ENCODE data around the gene GAS2L3.
"Not testable (repeated sequence)": the region's sequence is repeated elsewhere in the genome, so short reads cannot be mapped to it uniquely, and the experiment has no call there.

GAS2L3 gene

GRCh38 chr12:100554608-100555077, 18.8 kb upstream of the GAS2L3 start:
- Histone ChIP-seq H3K4me3 (ENCODE audit: low read depth, low read length) (no peak overlapping the region), H3K27me3 (ENCODE audit: control insufficient read depth, insufficient read depth, low read length) (no peaks in the 10 kb centered on the region), H3K4me1 (ENCODE audit: control insufficient read depth, insufficient read depth, low read length) (no peaks in the 10 kb centered on the region), H3K36me3 (ENCODE audit: control insufficient read depth, insufficient read depth, low read length) (no peaks in the 10 kb centered on the region), H3K9me3 (ENCODE audit: control insufficient read depth, insufficient read depth, low read length) (no peaks in the 10 kb centered on the region), H3K27ac (ENCODE audit: low read depth, low read length) (no peak overlapping the region), H3K9ac (ENCODE audit: low read depth, low read length) (no peak overlapping the region)

GRCh38 chr12:100555722-100556121, 17.8 kb upstream of the GAS2L3 start:
- Histone ChIP-seq H3K4me1 (ENCODE audit: control insufficient read depth, insufficient read depth, low read length) (no peaks in the 10 kb centered on the region), H3K27ac (ENCODE audit: low read depth, low read length) (no peak overlapping the region), H3K9ac (ENCODE audit: low read depth, low read length) (no peak overlapping the region), H3K9me3 (ENCODE audit: control insufficient read depth, insufficient read depth, low read length) (no peaks in the 10 kb centered on the region), H3K27me3 (ENCODE audit: control insufficient read depth, insufficient read depth, low read length) (no peaks in the 10 kb centered on the region), H3K4me3 (ENCODE audit: low read depth, low read length) (no peak overlapping the region), H3K36me3 (ENCODE audit: control insufficient read depth, insufficient read depth, low read length) (no peaks in the 10 kb centered on the region)

GRCh38 chr12:100557357-100557756, 16.1 kb upstream of the GAS2L3 start:
- Histone ChIP-seq H3K36me3 (ENCODE audit: control insufficient read depth, insufficient read depth, low read length) (no peaks in the 10 kb centered on the region), H3K27me3 (ENCODE audit: control insufficient read depth, insufficient read depth, low read length) (no peaks in the 10 kb centered on the region), H3K9me3 (ENCODE audit: control insufficient read depth, insufficient read depth, low read length) (no peaks in the 10 kb centered on the region), H3K4me1 (ENCODE audit: control insufficient read depth, insufficient read depth, low read length) (no peaks in the 10 kb centered on the region), H3K9ac (ENCODE audit: low read depth, low read length) (no peak overlapping the region), H3K4me3 (ENCODE audit: low read depth, low read length) (no peak overlapping the region), H3K27ac (ENCODE audit: low read depth, low read length) (no peak overlapping the region)

GRCh38 chr12:100559261-100559660, 14.2 kb upstream of the GAS2L3 start:
- not testable (repeated sequence) for H3K9me3 ChIP-seq (ENCODE audit: control insufficient read depth, insufficient read depth, low read length); H3K9ac ChIP-seq (ENCODE audit: low read depth, low read length); H3K27me3 ChIP-seq (ENCODE audit: control insufficient read depth, insufficient read depth, low read length); H3K36me3 ChIP-seq (ENCODE audit: control insufficient read depth, insufficient read depth, low read length); H3K4me1 ChIP-seq (ENCODE audit: control insufficient read depth, insufficient read depth, low read length); H3K27ac ChIP-seq (ENCODE audit: low read depth, low read length); H3K4me3 ChIP-seq (ENCODE audit: low read depth, low read length)

- H3K36me3 ChIP-seq (ENCODE audit: control insufficient read depth, insufficient read depth, low read length), result no peaks in the 10 kb centered on the region
- H3K4me1 ChIP-seq (ENCODE audit: control insufficient read depth, insufficient read depth, low read length), result no peaks in the 10 kb centered on the region
- no peak overlapping the region for H3K27ac ChIP-seq (ENCODE audit: low read depth, low read length)
- no peaks in the 10 kb centered on the region for H3K27me3 ChIP-seq (ENCODE audit: control insufficient read depth, insufficient read depth, low read length)
- H3K9me3 ChIP-seq (ENCODE audit: control insufficient read depth, insufficient read depth, low read length), result no peaks in the 10 kb centered on the region
- H3K4me3 ChIP-seq (ENCODE audit: low read depth, low read length), result no peak overlapping the region
- H3K9ac ChIP-seq (ENCODE audit: low read depth, low read length), result no peak overlapping the region
These were observed 9.4 kb upstream of the GAS2L3 start for GRCh38 chr12:100564090-100564489.

- H3K9me3 ChIP-seq (ENCODE audit: control insufficient read depth, insufficient read depth, low read length), result no peaks in the 10 kb centered on the region
- H3K4me1 ChIP-seq (ENCODE audit: control insufficient read depth, insufficient read depth, low read length), result no peaks in the 10 kb centered on the region
- H3K4me3 ChIP-seq (ENCODE audit: low read depth, low read length), result no peak overlapping the region
- H3K27me3 ChIP-seq (ENCODE audit: control insufficient read depth, insufficient read depth, low read length), result no peaks in the 10 kb centered on the region
- H3K27ac ChIP-seq (ENCODE audit: low read depth, low read length), result no peak overlapping the region
- H3K36me3 ChIP-seq (ENCODE audit: control insufficient read depth, insufficient read depth, low read length), result no peaks in the 10 kb centered on the region
- no peak overlapping the region for H3K9ac ChIP-seq (ENCODE audit: low read depth, low read length)
These were observed 8.5 kb upstream of the GAS2L3 start for GRCh38 chr12:100564905-100565467.

GRCh38 chr12:100565987-100566545, 7.4 kb upstream of the GAS2L3 start:
- H3K36me3 ChIP-seq (ENCODE audit: control insufficient read depth, insufficient read depth, low read length), result no peaks in the 10 kb centered on the region
- no peaks in the 10 kb centered on the region for H3K9me3 ChIP-seq (ENCODE audit: control insufficient read depth, insufficient read depth, low read length)
- H3K9ac ChIP-seq (ENCODE audit: low read depth, low read length), result no peak overlapping the region
- no peak overlapping the region for H3K4me3 ChIP-seq (ENCODE audit: low read depth, low read length)
- no peak overlapping the region for H3K27ac ChIP-seq (ENCODE audit: low read depth, low read length)
- H3K27me3 ChIP-seq (ENCODE audit: control insufficient read depth, insufficient read depth, low read length), result no peaks in the 10 kb centered on the region
- H3K4me1 ChIP-seq (ENCODE audit: control insufficient read depth, insufficient read depth, low read length), result no peaks in the 10 kb centered on the region

- no peak overlapping the region for H3K27ac ChIP-seq (ENCODE audit: low read depth, low read length)
- H3K9me3 ChIP-seq (ENCODE audit: control insufficient read depth, insufficient read depth, low read length), result no peaks in the 10 kb centered on the region
- H3K36me3 ChIP-seq (ENCODE audit: control insufficient read depth, insufficient read depth, low read length), result no peaks in the 10 kb centered on the region
- no peak overlapping the region for H3K9ac ChIP-seq (ENCODE audit: low read depth, low read length)
- no peaks in the 10 kb centered on the region for H3K4me1 ChIP-seq (ENCODE audit: control insufficient read depth, insufficient read depth, low read length)
- H3K27me3 ChIP-seq (ENCODE audit: control insufficient read depth, insufficient read depth, low read length), result peaks cover 5% of the 10 kb centered on the region
- no peak overlapping the region for H3K4me3 ChIP-seq (ENCODE audit: low read depth, low read length)
These were observed 6.4 kb upstream of the GAS2L3 start for GRCh38 chr12:100566887-100567637.

GRCh38 chr12:100567945-100568344, 5.5 kb upstream of the GAS2L3 start:
- no peaks in the 10 kb centered on the region for H3K36me3 ChIP-seq (ENCODE audit: control insufficient read depth, insufficient read depth, low read length)
- H3K9me3 ChIP-seq (ENCODE audit: control insufficient read depth, insufficient read depth, low read length), result no peaks in the 10 kb centered on the region
- peaks cover 2% of the 10 kb centered on the region for H3K4me1 ChIP-seq (ENCODE audit: control insufficient read depth, insufficient read depth, low read length)
- H3K27ac ChIP-seq (ENCODE audit: low read depth, low read length), result no peak overlapping the region
- peaks cover 12% of the 10 kb centered on the region for H3K27me3 ChIP-seq (ENCODE audit: control insufficient read depth, insufficient read depth, low read length)
- H3K9ac ChIP-seq (ENCODE audit: low read depth, low read length), result no peak overlapping the region
- H3K4me3 ChIP-seq (ENCODE audit: low read depth, low read length), result no peak overlapping the region

- H3K27me3 ChIP-seq (ENCODE audit: control insufficient read depth, insufficient read depth, low read length), result peaks cover 24% of the 10 kb centered on the region
- H3K9me3 ChIP-seq (ENCODE audit: control insufficient read depth, insufficient read depth, low read length), result no peaks in the 10 kb centered on the region
- peaks cover 14% of the 10 kb centered on the region for H3K4me1 ChIP-seq (ENCODE audit: control insufficient read depth, insufficient read depth, low read length)
- no peak overlapping the region for H3K27ac ChIP-seq (ENCODE audit: low read depth, low read length)
- H3K36me3 ChIP-seq (ENCODE audit: control insufficient read depth, insufficient read depth, low read length), result no peaks in the 10 kb centered on the region
- no peak overlapping the region for H3K4me3 ChIP-seq (ENCODE audit: low read depth, low read length)
- no peak overlapping the region for H3K9ac ChIP-seq (ENCODE audit: low read depth, low read length)
These were observed 1.3 kb upstream of the GAS2L3 start for GRCh38 chr12:100572184-100572583.

All from HUES48 (cell line).